Prostate gland (tissue), 2 donors: ENCODE measurements around the gene RPL41. TPM values are rescaled to one million over a fixed set of nuclear protein-coding genes. Genes with fewer than 3 reads are reported as not detected.

Experiments used
- DNase-seq: peaks from one replicate; pipeline ENCODE4 v3.0.0-alpha.2; 2019; ENCODE audit warnings: low spot score
- H3K27ac ChIP-seq, 2 donors: fragments of 200-600 bp; sonication (generic); 2 replicates each; pipeline ENCODE4 v1.5.1; 2017 to 2019
- H3K27me3 ChIP-seq: fragments of 200-600 bp; sonication (generic); replicated peaks from 2 replicates; pipeline ENCODE4 v1.5.1; 2019; ENCODE audit not compliant: insufficient read depth
- H3K36me3 ChIP-seq, 2 donors: fragments of 200-600 bp; sonication (generic); 1 replicate in 1 of 2; 2 replicates in 1 of 2; pipeline versions ENCODE4 v1.5.1 to v1.8.1; 2017 to 2019
- H3K4me1 ChIP-seq: fragments of 200-600 bp; sonication (generic); replicated peaks from 2 replicates; pipeline ENCODE4 v1.5.1; 2019
- H3K4me3 ChIP-seq, 2 donors: fragments of 200-600 bp; sonication (generic); 2 replicates each; pipeline ENCODE4 v1.5.1; 2017 to 2019
- H3K9me3 ChIP-seq: fragments of 200-600 bp; sonication (generic); 2 replicates; pipeline ENCODE4 v1.5.1; 2017
- CTCF ChIP-seq, 4 experiments: fragments of 200-600 bp in 2 of 4; fragments of 450-650 bp in 2 of 4; sonication (generic) in 2 of 4; IDR thresholded peaks; 1 replicate in 3 of 4; 2 replicates in 1 of 4; pipeline ENCODE4 v1.5.1; 2016 to 2019; ENCODE audit warnings: antibody characterized with exemption in 4 of 4, mild to moderate bottlenecking in 2 of 4, moderate library complexity in 2 of 4
- POLR2A ChIP-seq: fragments of 450-650 bp; IDR thresholded peaks from one replicate; pipeline ENCODE4 v1.6.1; 2016; ENCODE audit warnings: antibody characterized with exemption, mild to moderate bottlenecking
- POLR2AphosphoS5 ChIP-seq: sonication (generic); formaldehyde crosslinking; IDR thresholded peaks from one replicate; pipeline ENCODE4 v1.6.1; 2017; ENCODE audit warnings: antibody characterized with exemption
- WGBS: methylation state at CpG from one replicate; pipeline ENCODE4 v1.1.5; 2018; 5-methylcytosine and 5-hydroxymethylcytosine counted together
- intact Hi-C: fragments of 100-400 bp; cut with DNase I; formaldehyde crosslinking; loops from one replicate; pipeline ENCODE4 v1.14.2; 2022
- total RNA-seq, 2 donors: library from RNA; depleted of rRNA; stranded (reverse); fragments of >200 nt; gene quantifications; one replicate each; pipeline ENCODE4 v1.1.0, GENCODE V29; 2016

RPL41 gene
- total RNA-seq, 2 donors from 2014 or later: 2,549 to 4,385 TPM

- Histone ChIP-seq H3K27me3 (no peaks in the 10 kb centered on the region), H3K36me3 (peaks cover 2 to 6% of the 10 kb centered on the region in 2 donors), H3K27ac (no peak overlapping the region), H3K4me1 (peaks cover 10% of the 10 kb centered on the region), H3K4me3 (no peak overlapping the region), H3K9me3 (no peaks in the 10 kb centered on the region)
- WGBS: 92% methylated on average over 1 of the region's 1 CpG
- DNase-seq: no peak
- no peak for TF ChIP-seq POLR2A
- TF ChIP-seq CTCF (IDR thresholded peaks at IDR 0.05): no peak
- TF ChIP-seq POLR2AphosphoS5: no peak
- intact Hi-C loops: loop anchor here (5.0 to 10.0 kb wide), 3 partner anchors 55 to 368 kb away; partner anchors contain the start of gene SUOX
Measured at GRCh38 chr12:56102683-56103065, 13.8 kb upstream of the RPL41 start.

GRCh38 chr12:56103066-56103711, 13.2 kb upstream of the RPL41 start:
- intact Hi-C loops: loop anchor here (5.0 to 10.0 kb wide), 3 partner anchors 56 to 368 kb away; partner anchors contain the start of gene SUOX
- WGBS: 49% methylated on average over 6 of the region's 6 CpGs
- H3K4me3 ChIP-seq: peak overlapping the region in 1 of 2 donors; percentile 80

GRCh38 chr12:56103823-56104108, 12.7 kb upstream of the RPL41 start:
- Histone ChIP-seq H3K4me1 (peaks cover 10% of the 10 kb centered on the region), H3K27ac (peak overlapping the region; percentile 86 to 88), H3K36me3 (peaks cover 3 to 10% of the 10 kb centered on the region in 2 donors), H3K27me3 (no peaks in the 10 kb centered on the region), H3K4me3 (peak overlapping the region; percentile 80), H3K9me3 (no peaks in the 10 kb centered on the region)
- TF ChIP-seq CTCF (IDR thresholded peaks at IDR 0.05) (no peak), POLR2A (no peak), POLR2AphosphoS5 (no peak)
- intact Hi-C loops: loop anchor here (5.0 to 10.0 kb wide), 3 partner anchors 56 to 369 kb away; partner anchors contain the start of gene SUOX
- WGBS: 0% methylated on average over 8 of the region's 8 CpGs
- DNase-seq: no peak

More at GRCh38 chr12:56103066-56103711, 13.2 kb upstream of the RPL41 start:
- Histone ChIP-seq H3K9me3 (no peaks in the 10 kb centered on the region), H3K36me3 (peaks cover 3 to 10% of the 10 kb centered on the region in 2 donors), H3K4me1 (peaks cover 10% of the 10 kb centered on the region), H3K27ac (peak overlapping the region; percentile 86 to 88), H3K27me3 (no peaks in the 10 kb centered on the region)
- TF ChIP-seq CTCF (IDR thresholded peaks at IDR 0.05) (no peak), POLR2AphosphoS5 (no peak), POLR2A (no peak)
- DNase-seq: no peak

GRCh38 chr12:56104109-56104814, 12.2 kb upstream of the RPL41 start, which contains the start of gene PA2G4:
PA2G4 (plus strand) TSS chr12:56104559; CDS start chr12:56104738, 179 bp downstream.
- intact Hi-C loops: loop anchor here (5.0 to 10.0 kb wide), 3 partner anchors 57 to 369 kb away; partner anchors contain the start of gene SUOX
- peak; percentile 99 for TF ChIP-seq POLR2AphosphoS5
- TF ChIP-seq POLR2A: peak; percentile 80
- TF ChIP-seq CTCF (IDR thresholded peaks at IDR 0.05): peak in 2 of 4 experiments; percentile 6 to 21
- WGBS: under 1% methylated on average over 57 of the region's 60 CpGs
- Histone ChIP-seq H3K36me3 (peaks cover 3 to 10% of the 10 kb centered on the region in 2 donors), H3K9me3 (no peaks in the 10 kb centered on the region), H3K27ac (peak within 1 kb of the TSS; percentile 86 to 88), H3K4me3 (peak within 1 kb of the TSS; percentile 80), H3K4me1 (peaks cover 10% of the 10 kb centered on the region), H3K27me3 (no peaks in the 10 kb centered on the region)
- peak; percentile 98 for DNase-seq
